HuH-7 (cell line): ENCODE measurements around the gene AQR.
"Not testable (repeated sequence)": the region's sequence is repeated elsewhere in the genome, so short reads cannot be mapped to it uniquely, and the experiment has no call there.

Experiments
- DNase-seq: peaks from one replicate; pipeline ENCODE4 v3.0.0; 2011; ENCODE audit warnings: low spot score

The AQR gene

DNA sequence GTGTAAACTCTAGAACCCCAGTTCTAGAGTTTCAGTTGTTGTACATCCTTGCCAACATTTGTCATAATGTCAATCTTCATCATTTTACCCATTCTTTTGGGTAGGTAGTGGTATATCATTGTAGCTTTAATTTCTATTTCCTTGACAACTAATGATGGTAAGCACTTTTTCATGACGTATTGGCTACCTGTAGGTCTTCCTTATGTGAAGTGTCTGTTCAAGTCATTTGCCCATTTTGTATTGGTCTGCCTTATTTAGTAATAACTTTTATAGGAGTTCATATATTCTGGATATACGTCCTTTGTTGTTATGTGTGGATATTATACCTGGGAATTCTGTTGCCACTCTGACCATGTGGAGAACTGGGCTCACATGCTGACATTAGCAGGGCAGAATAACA is 100.4 kb downstream of the AQR start:
- DNase-seq, result no peak

DNA sequence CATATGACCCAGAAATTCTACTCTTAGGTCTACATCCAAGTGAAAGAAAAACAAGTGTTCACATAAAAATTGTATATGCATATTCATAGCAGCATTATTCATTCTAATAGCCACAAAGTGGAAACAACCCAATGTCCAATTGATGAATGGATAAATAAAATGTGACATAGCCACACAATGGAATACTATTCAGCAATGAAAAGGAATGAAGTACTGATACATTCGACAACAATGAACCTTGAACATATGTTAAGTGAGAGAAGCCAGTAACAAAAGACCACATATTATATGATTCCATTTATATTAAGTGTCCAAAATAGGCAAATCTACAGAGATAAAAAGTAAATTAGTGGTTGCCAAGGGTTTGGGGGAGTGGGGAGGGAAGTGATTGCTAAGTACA is 104.0 kb downstream of the AQR start:
- DNase-seq, result no peak

DNA sequence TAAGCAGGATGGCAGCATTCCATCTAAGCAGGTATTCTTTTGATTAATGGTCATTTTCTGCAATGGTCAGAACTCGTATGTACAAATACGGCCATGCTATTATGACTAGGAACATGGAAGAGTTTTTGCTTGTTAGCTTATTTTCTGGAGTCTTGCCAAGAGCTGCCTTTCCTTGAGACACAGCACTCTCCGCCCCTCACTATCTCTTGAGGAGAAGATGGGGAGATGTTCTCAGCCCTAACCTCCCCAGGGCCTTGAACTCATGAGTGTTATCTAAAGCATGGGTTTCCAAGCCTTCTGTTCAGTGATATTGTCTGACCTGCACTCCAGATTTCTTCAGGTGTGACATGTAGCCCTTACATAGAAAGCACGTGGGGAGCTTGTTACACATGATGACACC is 108.3 kb downstream of the AQR start:
- DNase-seq, result no peak

DNA sequence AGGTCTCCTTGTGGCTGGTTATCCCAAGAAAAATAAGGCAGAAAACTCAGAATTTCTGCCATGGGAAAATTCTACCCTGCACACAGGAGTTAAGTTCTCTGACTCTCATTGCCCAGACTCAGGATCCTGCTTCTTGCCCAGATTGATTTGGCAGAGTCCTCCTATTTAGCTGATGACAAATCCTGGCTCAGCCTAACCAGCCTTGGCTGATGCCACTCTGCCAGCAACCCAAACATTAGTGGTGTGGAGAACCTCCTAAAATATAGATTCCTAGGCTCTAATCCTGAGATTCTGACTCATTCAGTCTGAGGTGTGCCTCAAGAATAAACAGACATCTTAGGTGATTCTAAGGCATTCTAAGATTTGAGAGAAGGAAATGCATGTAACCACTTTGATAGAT is 113.6 kb downstream of the AQR start:
- no peak for DNase-seq

DNA sequence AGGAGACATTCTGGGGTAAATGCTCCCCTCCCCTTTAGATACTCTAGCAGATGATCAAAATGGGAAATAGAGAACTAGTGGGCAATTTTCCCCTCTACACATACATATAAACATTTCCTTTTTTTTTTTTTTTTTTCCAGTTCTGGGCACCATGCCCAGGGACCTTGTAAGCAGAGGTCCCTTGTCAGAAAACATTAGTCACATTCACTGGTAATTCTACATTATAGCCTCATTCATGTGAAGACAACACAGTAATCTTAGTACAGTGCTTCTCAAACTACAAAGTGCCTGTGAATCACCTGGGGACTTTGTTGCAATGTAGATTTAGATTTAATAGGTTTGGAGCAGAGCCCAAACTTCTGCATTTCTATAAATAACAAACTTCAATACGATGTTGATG is 114.1 kb downstream of the AQR start:
- DNase-seq, result no peak

DNA sequence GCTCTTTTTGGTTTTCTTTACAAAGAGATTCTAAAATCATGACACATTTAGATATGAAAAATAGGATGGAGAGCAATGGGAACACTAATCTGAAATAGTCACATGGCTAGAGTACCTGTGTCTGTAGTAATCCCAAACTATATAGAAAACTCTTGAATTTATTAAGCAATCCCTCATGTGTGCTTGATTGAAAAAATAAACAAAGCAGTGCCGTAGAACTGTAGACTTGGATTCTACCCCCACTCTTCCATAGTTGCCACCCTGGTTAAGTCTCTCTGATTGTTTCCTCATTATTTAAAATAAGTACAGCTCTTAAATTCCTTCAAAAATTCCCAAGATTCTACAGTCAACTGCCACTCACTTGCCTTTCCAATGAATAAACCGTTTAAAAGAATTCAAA is 115.3 kb downstream of the AQR start:
- DNase-seq, result no peak

DNA sequence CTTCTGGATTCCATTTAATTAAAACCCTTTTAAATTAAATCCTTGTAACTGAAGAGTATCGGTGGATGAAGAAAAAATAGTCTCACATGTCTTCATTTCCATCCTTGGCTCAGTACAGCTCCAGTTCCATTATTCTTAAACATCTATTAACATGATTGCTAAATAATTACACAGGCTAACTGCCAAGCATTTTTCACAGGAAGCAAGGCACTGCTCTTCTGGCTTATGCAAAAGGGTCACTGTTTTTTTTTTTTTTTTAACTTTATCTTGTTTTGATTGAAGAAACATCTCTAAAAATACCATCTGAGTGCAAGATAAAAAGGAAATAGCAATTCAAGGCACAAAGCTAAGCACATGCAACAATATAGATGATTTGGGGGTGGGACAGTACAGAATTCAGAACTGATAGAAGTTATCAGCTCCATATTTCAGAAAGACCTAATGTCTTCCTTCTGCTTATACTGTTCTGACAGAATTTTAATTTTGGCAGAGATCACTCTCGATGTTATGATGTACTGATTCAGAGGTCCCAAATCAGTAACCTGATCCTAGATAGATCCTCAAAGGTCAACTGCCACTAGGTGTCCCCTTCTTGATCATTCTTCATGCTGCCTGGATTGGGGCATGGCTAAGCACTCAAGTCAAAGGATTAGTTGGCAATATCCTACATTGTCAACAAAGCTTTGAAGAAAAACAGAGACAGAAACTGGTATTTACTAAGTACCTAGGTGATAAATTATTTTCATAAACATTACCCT is 116.4 kb downstream of the AQR start:
- no peak for DNase-seq

DNA sequence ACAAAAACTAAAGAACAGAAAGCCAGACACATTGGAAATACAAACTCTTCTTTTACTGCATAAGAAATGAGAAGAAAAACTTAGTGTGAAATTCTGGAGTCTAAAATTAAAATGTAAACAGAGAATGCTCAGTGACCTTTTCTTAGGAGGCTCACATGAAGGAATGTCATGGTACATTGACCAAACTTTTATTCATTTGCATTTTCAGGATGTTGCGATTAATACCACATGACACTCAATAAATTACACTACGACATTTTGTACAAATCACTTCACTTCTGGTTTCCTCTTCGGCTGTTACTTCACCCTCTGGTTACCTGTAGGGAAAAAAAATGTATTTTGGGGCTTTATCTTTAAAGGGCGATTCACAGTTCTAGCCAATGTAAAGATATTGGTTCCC is 117.8 kb downstream of the AQR start:
- DNase-seq, result no peak

DNA sequence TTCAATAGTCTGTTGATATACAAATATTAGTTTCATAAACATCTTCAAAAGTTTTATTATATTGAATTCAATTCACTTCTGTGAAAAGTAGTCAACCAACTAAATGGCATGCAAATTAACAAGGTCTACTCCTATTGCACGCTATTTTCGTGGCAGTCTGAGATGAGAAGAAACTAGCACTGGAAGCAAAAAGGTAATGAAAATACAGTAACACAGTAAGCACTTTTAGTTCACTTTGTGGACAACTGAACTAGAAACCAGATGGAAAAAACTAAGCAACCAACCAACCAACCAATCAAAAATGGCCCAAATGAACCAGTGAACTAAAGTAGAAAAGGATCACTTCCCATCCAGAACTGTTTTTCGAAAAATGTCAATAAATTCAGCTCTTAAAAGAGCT is 118.5 kb downstream of the AQR start:
- no peak for DNase-seq

DNA sequence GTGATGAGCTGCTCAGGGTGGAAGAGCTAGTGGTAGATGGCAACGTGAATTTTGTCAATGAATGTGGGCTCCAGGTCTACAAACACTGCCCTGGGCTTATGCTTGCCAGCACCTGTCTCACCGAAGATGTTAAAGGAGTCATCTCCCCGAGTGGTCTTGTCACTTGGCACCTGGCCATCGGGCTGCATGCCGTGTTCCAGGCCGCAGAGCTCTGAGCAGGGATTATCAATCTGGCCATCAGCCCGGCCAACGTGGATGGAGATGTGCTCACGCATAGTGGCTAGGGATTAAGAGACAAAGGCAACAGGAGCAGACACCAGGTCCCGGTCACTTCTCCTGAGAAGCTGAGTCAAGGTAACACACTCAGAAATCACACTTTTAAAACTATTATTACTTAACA is 119.4 kb downstream of the AQR start:
- DNase-seq, result no peak

DNA sequence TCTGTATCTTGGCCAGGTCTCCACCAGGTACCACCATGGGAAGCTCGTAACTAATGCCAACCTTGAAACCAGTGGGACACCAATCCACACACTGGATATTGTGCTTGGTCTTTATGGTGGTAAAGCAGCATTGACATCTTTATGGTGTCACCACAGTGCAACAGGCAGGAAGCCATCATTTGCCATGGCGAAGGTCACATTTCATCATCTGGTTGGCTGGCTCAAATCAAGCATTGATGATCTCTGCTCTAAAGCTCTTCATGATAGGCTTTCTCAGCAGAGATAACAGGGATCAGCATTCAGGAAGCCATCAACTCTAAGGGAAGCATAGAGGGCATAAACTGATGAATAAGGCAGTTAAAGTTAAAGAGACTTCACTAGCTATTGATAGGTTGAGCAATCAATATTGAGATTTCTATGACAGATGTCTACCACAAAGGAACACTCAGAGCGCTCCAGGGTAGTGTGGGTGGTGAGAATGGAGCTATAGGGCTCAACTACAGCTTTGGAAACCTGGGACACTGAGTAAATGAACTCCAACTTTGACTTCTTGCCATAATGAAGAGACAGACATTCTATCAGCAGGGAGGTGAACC is 120.1 kb downstream of the AQR start:
- DNase-seq, result no peak

DNA sequence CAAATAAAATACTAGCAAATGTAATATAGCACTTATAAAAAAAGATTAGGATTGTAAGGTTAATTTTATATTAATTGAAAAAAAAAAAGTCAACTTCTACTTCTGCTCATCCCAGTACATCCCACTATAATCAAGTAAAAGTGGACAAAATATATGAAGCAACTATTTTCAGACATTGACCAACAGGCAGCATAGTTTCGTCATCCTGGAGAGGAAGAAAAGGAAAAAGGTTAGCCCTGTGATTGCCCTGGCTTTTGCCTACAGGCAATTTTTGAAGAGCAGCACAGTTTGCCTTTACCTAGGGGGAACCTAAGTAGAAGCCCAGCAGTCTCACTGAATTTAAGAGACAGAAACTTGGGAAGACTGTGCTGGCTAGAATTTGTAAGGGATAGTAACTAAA is 121.9 kb downstream of the AQR start:
- DNase-seq, result peak; percentile 5

DNA sequence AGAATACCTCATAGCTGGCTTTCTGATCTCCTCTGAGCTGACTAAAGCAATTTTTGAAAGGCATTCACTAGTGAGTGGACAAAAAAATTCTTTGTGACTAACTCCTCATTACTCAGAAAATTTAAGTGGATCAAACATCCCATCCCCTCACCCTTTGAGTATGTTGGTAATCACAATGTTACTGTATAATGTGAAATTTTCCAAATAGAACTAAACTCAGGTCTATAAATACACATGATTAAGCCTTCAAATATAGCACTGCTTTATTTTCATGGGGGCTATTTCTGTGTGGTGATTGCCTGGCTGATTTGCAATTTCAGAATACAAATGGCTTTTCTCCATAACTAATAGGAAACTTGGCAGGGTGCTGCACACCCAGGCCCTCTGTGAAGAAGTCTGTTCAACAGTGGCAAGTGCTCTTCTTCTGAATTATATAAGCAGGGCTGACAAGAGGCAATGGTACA is 128.2 kb downstream of the AQR start:
- no peak for DNase-seq

DNA sequence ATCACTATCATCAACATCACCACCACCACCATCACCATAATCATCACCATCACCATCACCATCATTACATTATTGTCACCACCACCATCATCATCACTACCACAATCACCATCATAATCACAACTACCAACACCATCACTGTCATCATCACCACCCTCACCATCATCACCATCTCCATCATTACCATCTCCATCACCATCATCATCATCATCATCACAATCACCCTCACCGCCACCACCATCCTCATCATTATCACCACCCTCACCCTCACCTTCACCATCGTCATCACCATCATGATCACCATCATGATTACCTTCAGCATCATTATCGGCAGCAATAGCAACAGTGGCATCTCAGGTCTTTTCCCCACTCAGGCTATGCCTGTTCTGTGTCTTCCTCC is 131.3 kb downstream of the AQR start:
- DNase-seq, result no peak

DNA sequence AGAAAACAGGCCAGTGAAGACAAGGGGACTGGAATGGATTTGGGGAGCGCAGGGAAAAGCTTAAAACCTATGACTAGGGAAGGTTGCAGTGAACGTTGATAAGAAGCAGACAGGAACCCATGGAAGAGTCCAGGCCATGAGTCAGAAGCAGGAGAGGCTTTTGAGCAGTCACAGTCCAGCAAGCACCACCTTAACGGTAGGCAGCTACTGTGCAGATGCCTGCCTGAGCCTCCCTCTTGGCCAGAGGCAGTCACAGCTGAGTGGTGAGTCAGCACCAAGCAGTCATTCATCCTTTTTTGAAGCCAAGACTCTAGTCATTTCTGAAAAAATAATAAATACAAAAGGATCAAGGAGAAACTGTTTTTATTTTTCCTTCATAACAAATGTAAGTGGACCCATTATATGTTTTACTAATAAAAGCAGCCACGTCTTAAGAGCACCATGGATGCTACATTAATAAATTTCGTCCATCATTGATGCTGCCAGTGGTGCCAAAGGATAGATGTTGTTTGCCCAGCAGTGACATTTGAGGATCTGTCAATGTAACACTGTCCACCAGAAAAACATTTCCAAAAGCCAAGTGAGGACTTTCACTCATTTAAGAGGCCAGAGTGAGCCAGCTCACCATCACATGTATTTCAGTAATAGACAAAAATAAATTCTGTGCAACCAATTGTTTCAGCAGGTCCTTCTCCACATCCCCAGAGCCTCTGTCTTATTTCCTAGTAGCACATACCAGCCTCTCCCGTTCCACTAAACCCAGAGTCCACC is 132.1 kb downstream of the AQR start:
- no peak for DNase-seq

DNA sequence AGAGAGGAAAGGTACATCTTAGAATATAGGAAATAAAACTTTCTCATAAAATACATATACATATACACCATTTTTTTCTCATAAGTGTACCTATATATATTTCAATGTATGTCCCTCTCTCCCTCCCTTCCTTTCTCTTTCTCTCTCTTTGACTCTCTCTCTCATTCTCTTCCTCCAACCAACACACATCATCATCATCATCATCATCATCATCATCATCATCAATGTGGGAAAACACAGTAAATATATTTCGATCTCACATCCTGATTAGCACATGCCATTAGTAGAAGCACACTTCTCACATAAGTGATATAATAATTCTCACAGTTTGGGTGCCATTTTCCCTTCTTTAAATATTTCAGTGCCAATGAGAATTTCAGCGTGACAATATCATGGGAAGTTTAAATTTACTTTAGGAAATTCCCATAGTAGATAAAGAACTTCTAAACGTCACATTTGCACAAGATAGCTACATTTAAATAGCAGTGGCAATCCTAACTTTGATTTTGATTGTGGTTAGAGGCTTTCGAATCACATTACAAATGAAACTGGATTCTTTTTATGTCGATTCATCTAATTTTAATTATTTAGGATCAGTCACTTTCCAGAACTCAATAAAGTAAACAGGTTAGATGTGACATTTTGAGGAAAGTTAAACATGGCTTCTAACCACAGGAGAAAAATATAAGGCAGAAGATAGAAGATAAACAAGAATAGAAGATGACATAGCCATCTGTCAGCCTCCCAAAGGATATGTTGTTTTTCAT is 141.2 kb downstream of the AQR start:
- no peak for DNase-seq

DNA sequence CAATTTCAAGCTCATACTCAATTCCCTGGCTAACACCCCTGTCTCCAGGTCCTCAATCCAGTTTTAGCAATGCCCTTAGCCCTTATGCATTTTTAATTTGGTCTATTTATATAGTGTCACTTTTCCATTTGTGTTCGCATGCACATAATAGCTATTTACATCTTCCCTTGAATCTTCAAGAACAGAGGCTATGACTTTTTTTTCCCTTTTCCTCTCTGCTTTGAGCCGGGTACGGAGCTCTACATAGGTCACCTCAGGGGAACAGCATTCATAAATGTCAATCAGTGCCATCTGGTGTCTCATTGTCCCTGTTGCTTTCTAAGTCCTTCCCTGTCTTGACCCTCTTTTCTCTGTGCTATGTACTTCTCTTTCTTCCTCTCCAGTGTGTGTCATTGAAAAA is 147.7 kb downstream of the AQR start:
- DNase-seq, result no peak

DNA sequence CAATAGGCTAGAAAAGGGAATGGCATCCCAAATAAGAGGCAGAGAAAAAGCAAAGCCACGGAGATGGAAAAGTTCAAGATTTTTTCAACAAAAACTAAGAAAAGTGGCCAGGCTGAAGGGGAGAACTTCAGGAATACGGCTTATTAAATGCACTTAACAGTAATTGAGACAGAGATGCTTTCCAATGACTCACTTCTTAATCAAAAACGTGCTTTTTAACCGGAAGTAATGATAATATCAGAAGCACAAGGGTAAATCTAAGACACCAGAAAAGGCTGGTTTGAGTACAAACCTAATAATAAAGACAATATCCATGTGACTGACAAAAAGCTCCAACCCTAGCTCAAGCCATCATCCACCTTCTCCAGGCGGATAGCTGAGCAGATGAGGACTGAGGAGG is 149.4 kb downstream of the AQR start:
- DNase-seq, result no peak

DNA sequence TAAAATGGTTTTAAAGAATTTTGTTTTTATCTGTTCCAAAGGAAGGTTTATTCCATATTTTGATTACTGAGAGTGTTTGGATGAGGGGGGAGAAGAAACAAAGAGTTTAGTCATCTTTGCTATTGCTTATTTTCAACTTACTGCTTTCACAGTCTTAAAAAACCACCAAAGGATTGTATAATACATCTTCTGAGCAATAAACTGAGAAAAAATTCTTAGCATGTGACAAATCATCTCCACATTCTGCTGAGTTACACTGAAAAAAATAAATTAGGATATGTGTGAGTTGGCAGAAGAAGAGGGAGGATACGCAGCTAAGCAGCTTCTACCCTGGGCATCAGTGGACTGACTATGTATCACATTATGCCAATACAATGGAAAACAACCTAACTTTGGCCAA is 151.0 kb downstream of the AQR start:
- DNase-seq, result no peak

DNA sequence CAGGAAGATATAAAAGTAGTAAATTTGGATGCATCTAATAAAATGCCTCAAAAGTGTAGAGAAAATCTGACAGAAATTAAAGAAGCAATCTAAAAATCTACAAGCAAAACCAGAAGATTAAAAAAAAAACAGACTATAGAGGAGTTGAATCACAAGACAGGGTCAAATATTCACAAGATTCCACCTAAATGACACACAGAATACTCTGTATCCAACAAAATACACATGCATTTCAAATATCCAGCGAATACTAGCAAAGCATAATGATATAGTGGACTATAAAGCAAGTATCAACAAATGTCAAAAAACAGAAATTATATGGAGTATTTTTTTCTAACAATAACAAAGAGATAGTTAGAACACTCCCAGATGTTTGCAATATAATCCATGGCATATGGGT is 153.7 kb downstream of the AQR start:
- no peak for DNase-seq

DNA sequence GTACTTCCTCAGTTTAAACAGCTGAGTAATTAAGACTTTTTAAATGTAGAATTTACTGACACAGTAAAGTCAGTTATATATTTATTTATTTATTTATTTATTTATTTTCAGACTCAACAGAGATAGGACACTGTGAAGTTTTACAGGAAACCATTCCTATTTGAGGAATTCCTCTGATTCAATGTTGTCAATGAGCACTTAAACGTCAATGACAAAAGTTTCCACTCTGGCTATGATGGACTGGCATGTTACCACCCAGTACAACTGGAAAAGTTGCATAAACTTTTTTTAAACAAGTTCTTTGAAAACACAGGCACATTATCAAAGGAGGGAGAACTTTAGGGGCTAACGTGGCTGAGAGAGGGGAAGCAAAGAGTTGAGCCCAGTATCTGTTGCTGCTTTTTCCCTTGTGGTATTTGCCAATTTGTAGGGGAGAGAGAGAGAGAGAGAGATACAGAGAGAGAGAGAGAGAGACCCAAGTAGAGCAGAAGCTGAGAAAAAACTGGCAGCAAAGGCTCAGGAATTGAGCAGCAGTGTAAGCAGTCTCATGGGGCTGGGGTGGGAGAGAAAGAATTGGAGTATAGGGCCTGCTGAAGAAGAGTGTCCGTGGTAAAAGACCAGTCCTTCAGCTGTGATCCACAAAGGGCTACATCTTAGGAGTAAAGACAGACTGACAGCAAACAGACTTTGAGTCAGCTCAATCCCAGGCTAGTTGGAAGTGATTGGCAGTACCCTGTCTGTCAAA is 155.9 kb downstream of the AQR start:
- no peak for DNase-seq

DNA sequence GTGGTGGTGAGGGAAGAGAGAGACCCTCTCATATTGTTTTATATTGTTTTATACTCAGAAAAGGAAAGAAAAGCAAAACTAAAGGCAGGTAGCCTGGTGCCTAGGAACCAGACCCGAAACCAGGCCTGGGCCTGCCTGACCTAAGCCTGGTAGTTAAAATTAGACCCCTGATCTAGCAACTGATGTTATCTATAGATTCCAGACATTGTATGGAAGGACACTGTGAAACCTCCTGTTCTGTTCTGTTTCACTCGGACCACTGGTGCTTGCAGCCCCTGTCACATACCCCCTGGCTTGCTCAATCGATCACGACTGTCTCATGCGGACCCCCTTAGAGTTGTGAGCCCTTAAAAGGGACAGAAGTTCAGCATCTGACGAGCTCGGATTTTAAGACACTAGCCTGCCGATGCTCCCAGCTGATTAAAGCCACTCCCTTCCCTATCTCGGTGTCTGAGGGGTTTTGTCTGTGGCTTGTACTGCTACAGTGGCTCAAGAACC is 156.6 kb downstream of the AQR start:
- not testable (repeated sequence) for DNase-seq
